HG02870 (cell line): ENCODE measurements around the gene KPNA5.
"Not testable (repeated sequence)": the region's sequence is repeated elsewhere in the genome, so short reads cannot be mapped to it uniquely, and the experiment has no call there.

Experiments used
- ATAC-seq: cut with Tn5 transposase; IDR thresholded peaks from one replicate; pipeline ENCODE4 v1.9.1; 2021; ENCODE audit warnings: mild to moderate bottlenecking, moderate library complexity; ENCODE audit not compliant: unreplicated experiment

Gene KPNA5

GRCh38 chr6:116697480-116697879, 16.5 kb downstream of the KPNA5 start:
- ATAC-seq, result peak; percentile 74

GRCh38 chr6:116703888-116704287, 22.9 kb downstream of the KPNA5 start:
- not testable (repeated sequence) for ATAC-seq

GRCh38 chr6:116705917-116706316, 24.9 kb downstream of the KPNA5 start:
- no peak for ATAC-seq

- ATAC-seq, result no peak
Observed at GRCh38 chr6:116714296-116714695, 33.3 kb downstream of the KPNA5 start.

GRCh38 chr6:116714761-116715160, 33.8 kb downstream of the KPNA5 start:
- no peak for ATAC-seq

- ATAC-seq, result no peak
Observed at GRCh38 chr6:116726947-116727346, 45.9 kb downstream of the KPNA5 start.

GRCh38 chr6:116730513-116730912, 49.5 kb downstream of the KPNA5 start:
- no peak for ATAC-seq

- ATAC-seq, result no peak
Observed at GRCh38 chr6:116737004-116737403, 56.0 kb downstream of the KPNA5 start.

GRCh38 chr6:116740486-116740885, 59.5 kb downstream of the KPNA5 start:
- ATAC-seq, result not testable (repeated sequence)

- no peak for ATAC-seq
Observed at GRCh38 chr6:116741571-116741970, 60.6 kb downstream of the KPNA5 start.

GRCh38 chr6:116745176-116745575, 64.2 kb downstream of the KPNA5 start:
- no peak for ATAC-seq

- ATAC-seq, result no peak
Observed at GRCh38 chr6:116761779-116762178, 80.8 kb downstream of the KPNA5 start.

GRCh38 chr6:116762235-116762634, 81.2 kb downstream of the KPNA5 start:
- ATAC-seq, result no peak

GRCh38 chr6:116763048-116763447, 82.0 kb downstream of the KPNA5 start:
- no peak for ATAC-seq

GRCh38 chr6:116763906-116764628, 83.1 kb downstream of the KPNA5 start:
- no peak for ATAC-seq

GRCh38 chr6:116764629-116764960, 83.6 kb downstream of the KPNA5 start:
- ATAC-seq, result no peak

- no peak for ATAC-seq
Observed at GRCh38 chr6:116764961-116765841, 84.2 kb downstream of the KPNA5 start, which contains the start of gene FAM162B. Gene FAM162B, minus strand, starts transcription at chr6:116765719. Its CDS starts 143 bp downstream, at chr6:116765576.

GRCh38 chr6:116766506-116767176, 85.6 kb downstream of the KPNA5 start:
- no peak for ATAC-seq

GRCh38 chr6:116767715-116768114, 86.7 kb downstream of the KPNA5 start:
- no peak for ATAC-seq

GRCh38 chr6:116772450-116772849, 91.4 kb downstream of the KPNA5 start:
- no peak for ATAC-seq

GRCh38 chr6:116773886-116774285, 92.9 kb downstream of the KPNA5 start:
- no peak for ATAC-seq
